RWPE1 (cell line): ENCODE measurements around the gene CUBN.

Source experiments
- CTCF ChIA-PET: fragments of 350-600 bp; sonication (Branson Sonifier 250); formaldehyde crosslinking; extraction: SDS; loops from one replicate; lab custom pipeline; 2021; lab: Yijun Ruan, JAX
- POLR2A ChIA-PET: fragments of 400-600 bp; formaldehyde crosslinking; extraction: SDS; loops from one replicate; lab custom pipeline; 2020; ENCODE audit warnings: antibody characterized with exemption; ENCODE audit not compliant: low non-redundant PET; lab: Yijun Ruan, JAX
- DNase-seq: peaks from one replicate; pipeline ENCODE4 v3.0.0; 2012; ENCODE audit warnings: low spot score
- H3K27ac ChIP-seq: fragments of 450-650 bp; 2 replicates; pipeline ENCODE4 v1.5.1; 2017
- TF ChIP-seq, protein P1 (sequence below): fragments of 450-650 bp; conservative IDR thresholded peaks from 2 replicates; pipeline ENCODE4 v1.5.1; 2017; ENCODE audit warnings: low read depth, mild to moderate bottlenecking

Gene CUBN

DNA sequence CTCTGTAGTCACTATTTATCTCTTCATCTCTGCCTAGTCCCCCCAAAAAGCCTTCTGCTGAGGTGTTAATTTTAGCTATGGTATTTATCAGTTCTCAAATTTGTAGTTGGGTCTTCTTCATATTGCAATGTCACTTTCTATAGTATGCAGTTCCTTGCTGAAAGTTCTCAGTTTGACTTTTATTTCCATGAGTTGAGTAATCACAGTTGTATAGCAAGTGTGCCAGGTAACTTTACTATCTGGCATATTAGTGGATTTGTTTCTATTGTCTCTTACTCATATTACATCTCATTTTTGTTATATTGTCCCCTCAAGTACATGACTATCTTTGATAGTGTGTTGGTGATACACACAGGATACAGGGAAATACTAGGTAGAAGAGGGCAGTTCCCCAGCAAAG, 152.8 kb downstream of the CUBN start:
- no peak for DNase-seq
- TF ChIP-seq, protein P1, sequence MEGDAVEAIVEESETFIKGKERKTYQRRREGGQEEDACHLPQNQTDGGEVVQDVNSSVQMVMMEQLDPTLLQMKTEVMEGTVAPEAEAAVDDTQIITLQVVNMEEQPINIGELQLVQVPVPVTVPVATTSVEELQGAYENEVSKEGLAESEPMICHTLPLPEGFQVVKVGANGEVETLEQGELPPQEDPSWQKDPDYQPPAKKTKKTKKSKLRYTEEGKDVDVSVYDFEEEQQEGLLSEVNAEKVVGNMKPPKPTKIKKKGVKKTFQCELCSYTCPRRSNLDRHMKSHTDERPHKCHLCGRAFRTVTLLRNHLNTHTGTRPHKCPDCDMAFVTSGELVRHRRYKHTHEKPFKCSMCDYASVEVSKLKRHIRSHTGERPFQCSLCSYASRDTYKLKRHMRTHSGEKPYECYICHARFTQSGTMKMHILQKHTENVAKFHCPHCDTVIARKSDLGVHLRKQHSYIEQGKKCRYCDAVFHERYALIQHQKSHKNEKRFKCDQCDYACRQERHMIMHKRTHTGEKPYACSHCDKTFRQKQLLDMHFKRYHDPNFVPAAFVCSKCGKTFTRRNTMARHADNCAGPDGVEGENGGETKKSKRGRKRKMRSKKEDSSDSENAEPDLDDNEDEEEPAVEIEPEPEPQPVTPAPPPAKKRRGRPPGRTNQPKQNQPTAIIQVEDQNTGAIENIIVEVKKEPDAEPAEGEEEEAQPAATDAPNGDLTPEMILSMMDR: no peak
- H3K27ac ChIP-seq: no peak overlapping the region
- ChIA-PET CTCF (no interaction called here), POLR2A (no interaction called here)

DNA sequence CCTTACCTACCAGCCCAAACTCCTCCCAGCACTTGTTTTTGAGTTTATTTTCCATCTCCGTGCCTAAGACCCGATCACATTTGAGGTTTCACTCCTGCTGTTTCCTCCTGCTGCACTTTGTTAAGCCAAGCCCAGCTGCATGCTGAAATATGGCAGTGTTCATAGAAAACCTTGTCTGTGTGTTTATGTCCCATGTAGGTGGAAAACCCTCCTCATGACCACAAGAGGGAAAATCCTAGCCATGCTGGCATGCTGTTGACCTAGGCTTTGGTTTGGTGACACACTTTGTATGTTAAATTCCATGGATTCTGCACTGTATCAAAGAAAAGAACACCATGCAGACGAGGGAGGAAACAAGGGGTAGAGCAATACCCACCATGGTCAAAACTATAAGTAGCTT, 154.4 kb downstream of the CUBN start:
- ChIA-PET POLR2A (no interaction called here), CTCF (no interaction called here)
- TF ChIP-seq, protein P1: no peak
- H3K27ac ChIP-seq: no peak overlapping the region
- no peak for DNase-seq

DNA sequence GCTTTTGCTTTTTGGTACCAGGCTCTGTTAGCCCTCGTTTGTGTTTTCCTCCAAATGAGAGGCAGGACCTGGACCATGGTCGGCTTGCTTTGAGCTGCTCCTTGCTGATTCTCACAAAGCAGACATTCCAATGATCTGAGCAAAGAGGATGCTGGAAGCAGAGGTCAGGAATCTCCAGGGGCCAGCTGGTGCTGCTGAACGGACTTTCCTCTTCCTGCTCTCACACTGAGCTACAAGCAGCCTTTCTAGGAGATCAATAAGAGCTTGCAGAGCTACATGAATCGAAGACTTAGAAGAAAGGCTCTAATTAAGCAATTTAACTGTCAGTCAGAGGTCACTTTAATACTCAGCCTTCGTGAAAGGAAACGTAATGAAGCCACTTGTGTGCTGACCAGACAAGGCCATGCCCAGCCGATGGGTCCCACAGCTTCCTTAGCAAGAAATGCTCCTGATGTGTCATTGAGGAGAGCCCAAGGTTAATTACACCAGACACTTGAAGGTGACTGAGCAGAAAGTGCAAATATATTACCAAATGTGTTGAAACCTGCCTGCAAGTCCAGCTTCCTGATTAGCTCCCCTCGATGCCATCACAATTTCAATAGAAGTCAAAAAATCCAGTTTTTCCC, 161.1 kb downstream of the CUBN start:
- TF ChIP-seq, protein P1: no peak
- no peak overlapping the region for H3K27ac ChIP-seq
- ChIA-PET CTCF (no interaction called here), POLR2A (no interaction called here)
- DNase-seq: peak; percentile 9

DNA sequence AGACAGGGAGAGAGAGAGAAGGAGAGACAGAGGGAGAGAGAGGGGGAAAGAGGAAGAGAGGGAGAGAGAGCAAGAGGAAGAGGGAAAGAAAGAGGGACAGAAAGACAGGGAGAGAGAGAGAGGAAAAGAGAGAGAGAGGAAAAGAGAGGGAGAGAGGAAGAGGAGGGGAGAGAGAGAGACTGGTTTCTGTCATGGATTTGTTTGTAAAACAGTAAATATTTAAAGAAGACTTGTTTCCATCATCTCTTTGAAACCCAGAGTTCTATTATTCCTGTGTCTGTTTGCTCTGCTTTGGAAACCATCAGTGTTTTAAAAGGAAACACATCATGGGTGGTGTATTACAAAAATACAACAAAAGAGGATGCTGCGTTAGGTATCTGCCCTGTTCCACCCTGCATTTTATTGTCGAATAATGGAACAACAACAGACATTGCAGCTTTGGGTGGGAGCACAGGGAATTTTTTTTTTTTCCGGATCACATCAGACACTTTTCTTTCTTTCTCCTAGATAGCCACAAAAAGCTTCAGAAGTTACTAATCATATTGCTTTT, 161.7 kb downstream of the CUBN start:
- DNase-seq: no peak
- no peak overlapping the region for H3K27ac ChIP-seq
- TF ChIP-seq, protein P1: no peak
- CTCF ChIA-PET: no interaction called here
- POLR2A ChIA-PET: no interaction called here

DNA sequence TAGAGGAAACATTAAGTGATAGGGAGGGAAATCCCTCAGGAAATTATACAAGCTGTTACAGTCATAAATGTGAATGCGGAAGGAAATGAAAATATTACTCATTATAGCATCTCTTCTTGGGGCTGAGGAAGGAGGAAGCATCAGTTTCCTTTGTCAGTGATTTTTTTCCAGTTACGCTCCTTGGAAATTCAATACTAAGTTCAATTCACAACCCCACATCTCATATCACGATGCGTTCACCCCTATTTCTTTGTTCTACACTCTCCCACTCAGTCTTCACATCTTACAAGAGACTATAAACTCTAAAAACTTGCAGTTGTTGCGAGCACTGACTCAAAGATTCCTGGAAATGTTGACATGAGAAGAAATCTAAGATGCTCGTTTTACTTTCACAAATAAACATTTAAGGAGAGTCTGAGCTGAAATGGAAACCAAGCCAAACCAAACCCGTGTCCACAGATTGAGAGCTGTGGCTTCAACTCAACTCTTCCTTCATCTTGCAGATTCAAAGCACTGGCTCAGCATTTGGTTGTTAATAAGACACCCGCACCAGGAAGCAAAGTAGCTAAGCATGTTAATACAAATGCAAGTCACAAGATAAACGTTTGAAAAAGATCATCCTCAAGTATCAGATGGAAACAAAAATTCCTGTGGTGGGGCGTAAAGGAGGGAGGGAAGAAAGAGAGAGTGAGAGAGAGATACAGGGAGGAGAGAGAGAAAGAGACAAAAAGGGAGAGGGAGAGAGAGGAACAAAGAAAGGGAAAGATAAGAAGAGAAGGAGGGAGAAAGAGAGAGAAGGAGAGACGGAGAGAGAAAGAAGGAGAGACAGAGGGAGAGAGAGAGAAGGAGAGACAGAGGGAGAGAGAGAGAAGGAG, 162.4 kb downstream of the CUBN start:
- no peak for DNase-seq
- ChIA-PET POLR2A (no interaction called here), CTCF (no interaction called here)
- H3K27ac ChIP-seq: no peak overlapping the region
- TF ChIP-seq, protein P1: no peak

DNA sequence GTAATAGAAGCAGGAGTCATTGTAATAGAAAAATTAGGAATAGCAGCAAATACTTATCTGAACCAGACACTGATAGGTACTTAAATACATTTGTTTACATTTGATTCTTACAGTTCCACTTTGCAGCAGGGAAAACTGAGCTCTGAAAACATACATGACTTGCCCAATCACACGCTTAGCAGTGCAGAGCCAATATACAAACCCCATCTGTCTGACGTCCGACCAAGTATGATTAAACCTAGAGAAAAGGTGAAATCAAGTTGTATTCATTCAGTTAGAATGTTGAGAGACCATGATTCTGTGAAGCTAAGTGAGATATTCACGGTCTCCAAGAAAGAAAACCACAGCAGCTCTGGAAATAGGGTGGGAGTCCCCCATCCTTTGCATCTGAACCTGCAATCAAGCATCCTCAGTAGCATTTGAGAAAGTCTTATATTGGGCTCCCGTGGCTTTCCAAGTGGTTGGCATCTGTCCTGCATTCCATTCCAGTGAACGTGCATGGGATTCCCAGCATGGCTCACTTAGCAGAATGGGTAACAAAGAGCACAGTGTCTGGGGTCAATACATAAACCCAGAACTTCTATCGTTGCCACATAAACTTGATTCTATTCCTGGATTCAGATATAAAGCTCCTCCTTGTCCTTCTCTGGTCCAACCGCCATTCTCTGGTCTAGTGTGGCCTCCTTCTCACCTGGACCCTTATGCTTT, 163.7 kb downstream of the CUBN start:
- peak; percentile 82 for DNase-seq
- H3K27ac ChIP-seq: peak overlapping the region; percentile 16; the same call in 1 of the 2 replicates
- CTCF ChIA-PET: no interaction called here
- POLR2A ChIA-PET: no interaction called here
- TF ChIP-seq, protein P1: no peak
